Measurements from ENCODE around the gene PDE4B. TPM values are rescaled to one million over a fixed set of nuclear protein-coding genes. Genes with fewer than 3 reads are reported as not detected.

PDE4B gene
- total and polyA plus RNA-seq, 9 of the 15 experiments (the other 6 are each of a cell fraction or from before 2014, with no cell fraction given), result 0.09 TPM; not detected in 8

GRCh38 chr1:65820983-65821382 lies 28.3 kb downstream of the PDE4B start:
- in situ Hi-C loops (cut with MboI), result no loop called here
- DNase-seq (ENCODE audit: extremely low read depth in 1 of 4, low spot score in 3 of 4) (no peak), ATAC-seq (peak; percentile 71), FAIRE-seq (no peak)
- Histone ChIP-seq H2AFZ (ENCODE audit: low read depth, low read length) (no peak overlapping the region), H3K4me1 (replicated peaks in 1 of 2; ENCODE audit: control insufficient read depth in 2 of 2, insufficient read depth in 2 of 2, low read length in 2 of 2) (peaks cover 0 to 3% of the 10 kb centered on the region in 2 experiments; a peak in 2 of 5 replicates), H3K9me1 (ENCODE audit: control insufficient read depth, insufficient read depth, low read length) (no peaks in the 10 kb centered on the region), H3K4me3 (no peak overlapping the region), H3K27ac (ENCODE audit: extremely low read depth, low read depth, low read length) (no peak overlapping the region), H3K9ac (ENCODE audit: insufficient read depth in 1 of 2, low read depth in 2 of 2, low read length in 2 of 2) (no peak overlapping the region), H3K9me3 (replicated peaks; ENCODE audit: control insufficient read depth, insufficient read depth, low read depth, low read length) (no peaks in the 10 kb centered on the region), H3K36me3 (ENCODE audit: control insufficient read depth, insufficient read depth, low read length) (no peaks in the 10 kb centered on the region), H3K79me2 (ENCODE audit: control insufficient read depth, insufficient read depth, low read length) (no peaks in the 10 kb centered on the region), H3K4me2 (ENCODE audit: insufficient read depth, low read length) (no peak overlapping the region), H3K27me3 (ENCODE audit: control insufficient read depth in 2 of 2, insufficient read depth in 2 of 2, low read length in 2 of 2) (no peaks in the 10 kb centered on the region), H4K20me1 (replicated peaks; ENCODE audit: control insufficient read depth, insufficient read depth, low read length) (no peaks in the 10 kb centered on the region)
- TF ChIP-seq ATF3 (IDR thresholded peaks at IDR 0.05) (peak; percentile 68), ATF3 (CRISPR knock-in tag; conservative IDR thresholded peaks at IDR 0.05) (no peak), CHD2 (IDR thresholded peaks at IDR 0.05; ENCODE audit: low read depth, low read length) (no peak), THAP7 (CRISPR knock-in tag; IDR thresholded peaks at IDR 0.05) (no peak), RFX1 (IDR thresholded peaks at IDR 0.05) (peak; percentile 68), CEBPG (CRISPR knock-in tag; IDR thresholded peaks at IDR 0.05) (peak; percentile 27; the same call in 1 of the 2 replicates), CEBPG (tag; conservative IDR thresholded peaks at IDR 0.05 in 1 of 2, IDR thresholded peaks at IDR 0.05 in 1 of 2) (peak; percentile 56 to 90), CEBPB (tag; IDR thresholded peaks at IDR 0.05) (peak; percentile 42; the same call in 1 of the 2 replicates), ATF7 (IDR thresholded peaks at IDR 0.05) (peak; percentile 29; the same call in 1 of the 2 replicates), PKNOX1 (IDR thresholded peaks at IDR 0.05) (peak; percentile 41; the same call in 1 of the 2 replicates)
- intact Hi-C loops (cut with micrococcal nuclease), result no loop called here
- BruUV-seq (replicated peaks), result no TSS peak
- CTCF ChIA-PET (ENCODE audit: low intra/inter-chr PET ratio), result no interaction called here
- 17% methylated on average over 1 of the region's 1 CpG for WGBS (ENCODE audit: insufficient coverage, low coverage, missing lambda C conversion rate)
- POLR2A ChIA-PET, result no interaction called here
